Large intestine (tissue), 3 donors: ENCODE measurements around the gene TNS1. TPM values are rescaled to one million over a fixed set of nuclear protein-coding genes. Genes with fewer than 3 reads are reported as not detected.

Source experiments
- DNase-seq, 2 donors: peaks; one replicate each; pipeline versions ENCODE4 v3.0.0 to v3.0.0-alpha.2; 2013
- H3K27ac ChIP-seq: one replicate; pipeline ENCODE4 v1.5.1; 2013; ENCODE audit warnings: low read length
- H3K27me3 ChIP-seq: 2 replicates; pipeline ENCODE4 v1.6.1; 2013; ENCODE audit warnings: low read length; ENCODE audit not compliant: control insufficient read depth, insufficient read depth
- H3K36me3 ChIP-seq: 2 replicates; pipeline ENCODE4 v1.6.1; 2013; ENCODE audit warnings: low read length; ENCODE audit not compliant: control insufficient read depth, insufficient read depth
- H3K4me1 ChIP-seq: one replicate; pipeline ENCODE4 v1.6.1; 2013; ENCODE audit warnings: low read length; ENCODE audit not compliant: control insufficient read depth, insufficient read depth
- H3K4me3 ChIP-seq: one replicate; pipeline ENCODE4 v1.5.1; 2013; ENCODE audit warnings: low read length
- H3K9me3 ChIP-seq: one replicate; pipeline ENCODE4 v1.6.1; 2013; ENCODE audit warnings: mild to moderate bottlenecking, low read depth, low read length, moderate library complexity; ENCODE audit not compliant: control insufficient read depth
- WGBS: methylation state at CpG from one replicate; pipeline ENCODE4 v1.1.5; 2013; ENCODE audit warnings: low lambda C conversion rate; ENCODE audit not compliant: insufficient coverage; 5-methylcytosine and 5-hydroxymethylcytosine counted together
- polyA plus RNA-seq: library from polyadenylated mRNA; unstranded; fragments of 120-200 nt; gene quantifications from one replicate; pipeline ENCODE4 v1.2.1, GENCODE V29; 2013

TNS1 gene
- polyA plus RNA-seq, 1 donor = 26.8 TPM

DNA sequence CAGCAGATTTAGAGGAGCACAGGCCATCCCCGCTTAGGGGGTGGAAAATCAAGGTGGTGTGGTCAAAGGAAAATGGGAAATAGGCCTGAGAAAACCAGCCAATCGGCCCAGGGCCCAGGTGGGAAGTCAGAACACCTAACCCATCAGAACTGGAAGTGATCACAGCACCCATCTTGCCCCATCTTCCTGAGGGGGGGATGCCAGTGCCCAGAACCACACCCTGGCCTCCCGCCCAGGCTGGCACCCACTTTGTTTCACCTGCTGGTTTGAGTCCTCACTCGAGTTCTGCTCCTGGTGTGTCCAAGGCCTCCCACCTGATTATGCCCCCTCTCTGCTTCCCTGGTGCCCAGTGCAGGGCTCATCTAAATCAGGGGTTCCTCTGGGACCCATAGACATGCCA lies 174.5 kb downstream of the TNS1 start:
- Histone ChIP-seq H3K36me3 (peaks cover 28% of the 10 kb centered on the region), H3K4me1 (peaks cover 11% of the 10 kb centered on the region)

GRCh38 chr2:217827430-217828201 lies 175.2 kb downstream of the TNS1 start:
- WGBS = no CpG with 5 or more reads among the region's 14 CpGs
- Histone ChIP-seq H3K4me3 (no peak overlapping the region), H3K36me3 (peaks cover 25% of the 10 kb centered on the region), H3K27ac (peak overlapping the region; percentile 15), H3K27me3 (no peaks in the 10 kb centered on the region), H3K9me3 (no peaks in the 10 kb centered on the region), H3K4me1 (peaks cover 11% of the 10 kb centered on the region)
- DNase-seq = peak; percentile 51 to 69

More for the DNA sequence above, 174.5 kb downstream of the TNS1 start:
- no peaks in the 10 kb centered on the region for H3K27me3 ChIP-seq
- no peak overlapping the region for H3K27ac ChIP-seq
- no CpG with 5 or more reads among the region's 4 CpGs for WGBS
- H3K9me3 ChIP-seq = no peaks in the 10 kb centered on the region
- no peak overlapping the region for H3K4me3 ChIP-seq
- DNase-seq = no peak

- peaks cover 11% of the 10 kb centered on the region for H3K4me1 ChIP-seq
- DNase-seq = no peak
These were observed 175.8 kb downstream of the TNS1 start for GRCh38 chr2:217826991-217827390.

GRCh38 chr2:217826520-217826919 lies 176.3 kb downstream of the TNS1 start:
- no peaks in the 10 kb centered on the region for H3K27me3 ChIP-seq
- H3K9me3 ChIP-seq = no peaks in the 10 kb centered on the region
- H3K4me1 ChIP-seq = peaks cover 11% of the 10 kb centered on the region
- H3K27ac ChIP-seq = no peak overlapping the region
- no peak overlapping the region for H3K4me3 ChIP-seq
- no peak for DNase-seq
- peaks cover 18% of the 10 kb centered on the region for H3K36me3 ChIP-seq
- WGBS = no CpG with 5 or more reads among the region's 6 CpGs

More at GRCh38 chr2:217826991-217827390, 175.8 kb downstream of the TNS1 start:
- WGBS = 88% methylated on average over 1 of the region's 4 CpGs
- Histone ChIP-seq H3K4me3 (no peak overlapping the region), H3K36me3 (peaks cover 23% of the 10 kb centered on the region), H3K27ac (no peak overlapping the region), H3K9me3 (no peaks in the 10 kb centered on the region), H3K27me3 (no peaks in the 10 kb centered on the region)

- Histone ChIP-seq H3K27me3 (no peaks in the 10 kb centered on the region), H3K9me3 (no peaks in the 10 kb centered on the region), H3K4me3 (no peak overlapping the region), H3K27ac (no peak overlapping the region), H3K36me3 (peaks cover 12% of the 10 kb centered on the region), H3K4me1 (peaks cover 11% of the 10 kb centered on the region)
- no peak for DNase-seq
- 100% methylated on average over 1 of the region's 8 CpGs for WGBS
These were observed 177.1 kb downstream of the TNS1 start for GRCh38 chr2:217825469-217826235.

GRCh38 chr2:217824223-217824622 lies 178.6 kb downstream of the TNS1 start:
- H3K9me3 ChIP-seq = no peaks in the 10 kb centered on the region
- no peak overlapping the region for H3K4me3 ChIP-seq
- H3K4me1 ChIP-seq = peaks cover 11% of the 10 kb centered on the region
- DNase-seq = no peak
- H3K36me3 ChIP-seq = peaks cover 3% of the 10 kb centered on the region
- WGBS = no CpG with 5 or more reads among the region's 4 CpGs
- H3K27ac ChIP-seq = no peak overlapping the region
- no peaks in the 10 kb centered on the region for H3K27me3 ChIP-seq

GRCh38 chr2:217823626-217824025 lies 179.2 kb downstream of the TNS1 start:
- Histone ChIP-seq H3K27ac (no peak overlapping the region), H3K4me3 (no peak overlapping the region), H3K4me1 (peaks cover 11% of the 10 kb centered on the region), H3K27me3 (no peaks in the 10 kb centered on the region), H3K9me3 (no peaks in the 10 kb centered on the region), H3K36me3 (peaks cover 5% of the 10 kb centered on the region)
- DNase-seq = no peak
- no CpG with 5 or more reads among the region's 6 CpGs for WGBS

DNA sequence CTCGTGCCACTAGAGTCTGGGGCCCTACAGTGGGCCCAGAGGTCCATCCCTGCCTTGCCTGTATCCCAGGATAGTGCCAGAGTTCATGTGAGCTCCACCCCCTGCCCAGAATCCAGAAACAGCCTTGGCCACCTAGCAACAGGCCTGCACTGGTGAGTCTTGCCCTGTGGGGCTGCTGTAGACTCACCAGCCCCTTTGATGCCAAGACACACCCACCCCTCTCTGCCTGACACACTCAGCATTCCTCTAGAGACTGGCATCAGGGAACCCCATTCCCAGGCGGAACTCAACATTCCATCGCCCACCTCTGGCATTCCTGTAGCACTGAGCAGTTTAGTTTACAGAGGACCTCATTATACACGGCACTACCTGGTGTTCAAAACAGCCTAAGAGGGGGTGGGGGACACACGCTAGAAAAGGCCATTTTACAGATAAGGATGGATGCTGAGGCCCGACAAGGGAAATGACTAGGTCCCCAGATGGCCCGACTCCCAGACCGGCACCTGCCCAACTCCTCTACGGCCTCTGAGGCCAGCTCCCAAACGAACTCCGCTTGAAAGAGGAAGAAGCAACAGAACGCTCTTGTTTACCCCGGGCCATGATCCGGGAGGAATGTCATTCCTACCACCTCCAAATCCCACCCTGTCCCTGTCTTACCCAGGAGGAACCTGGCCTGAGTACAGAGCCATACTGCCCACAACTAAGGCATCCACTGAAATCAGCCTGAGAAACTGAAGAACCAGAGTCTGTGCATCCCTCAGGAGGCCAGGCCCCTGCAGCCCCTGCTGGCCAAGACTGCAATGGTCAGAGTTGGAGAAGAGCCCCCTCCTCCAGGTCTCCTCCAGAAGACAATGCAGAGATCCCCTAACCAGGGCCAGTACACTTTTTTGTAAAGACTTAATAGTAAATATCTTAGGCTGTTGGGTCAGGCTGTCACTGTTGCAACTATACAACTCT lies 180.2 kb downstream of the TNS1 start:
- no peak overlapping the region for H3K4me3 ChIP-seq
- peaks cover 15% of the 10 kb centered on the region for H3K36me3 ChIP-seq
- no peaks in the 10 kb centered on the region for H3K9me3 ChIP-seq
- no peak overlapping the region for H3K27ac ChIP-seq
- peaks cover 5% of the 10 kb centered on the region for H3K4me1 ChIP-seq
- no peak for DNase-seq
- no CpG with 5 or more reads among the region's 14 CpGs for WGBS
- no peaks in the 10 kb centered on the region for H3K27me3 ChIP-seq

DNA sequence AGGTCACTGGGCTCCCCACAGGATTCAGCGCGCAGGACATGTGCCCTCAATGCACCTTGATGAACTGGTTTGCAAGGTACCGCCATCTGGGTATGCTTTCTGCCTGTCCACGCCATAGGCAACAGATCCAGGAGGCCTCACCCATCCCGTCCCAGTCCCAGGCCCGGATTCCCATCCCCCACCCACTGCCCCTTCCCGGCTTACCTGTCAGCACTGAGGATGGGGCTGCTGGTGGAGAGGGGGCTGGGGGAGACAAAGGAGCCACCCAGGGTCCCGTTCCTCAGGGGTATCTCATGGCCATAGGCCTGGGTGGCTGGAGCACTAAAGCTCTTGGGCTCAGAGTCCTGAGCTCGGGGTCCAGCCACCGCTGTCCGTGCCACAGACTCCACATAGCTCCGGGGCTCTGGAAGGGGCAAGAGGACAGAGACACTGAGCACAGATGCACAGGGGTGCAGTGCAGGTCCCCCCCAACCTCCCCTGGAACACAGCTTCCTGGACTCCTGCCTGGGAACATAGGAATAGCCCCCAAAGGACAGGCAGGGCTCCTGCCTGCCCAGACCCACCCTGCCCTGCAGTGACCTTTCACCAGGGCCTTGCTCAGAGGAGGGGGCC lies 181.2 kb downstream of the TNS1 start:
- no peaks in the 10 kb centered on the region for H3K27me3 ChIP-seq
- H3K4me3 ChIP-seq = no peak overlapping the region
- H3K9me3 ChIP-seq = no peaks in the 10 kb centered on the region
- peaks cover 5% of the 10 kb centered on the region for H3K4me1 ChIP-seq
- peaks cover 22% of the 10 kb centered on the region for H3K36me3 ChIP-seq
- H3K27ac ChIP-seq = no peak overlapping the region
- DNase-seq = no peak
- no CpG with 5 or more reads among the region's 12 CpGs for WGBS
